NCI-H2171 treated with DMSO at 0.1 percent for 48 hours (cell line): Measurements from ENCODE around the gene ZNF445.
"Not testable (repeated sequence)": the region's sequence is repeated elsewhere in the genome, so short reads cannot be mapped to it uniquely, and the experiment has no call there.

Experiments
- DNase-seq: peaks from one replicate; lab custom pipeline; 2025; lab: John Stamatoyannopoulos, UW

Gene ZNF445

DNA sequence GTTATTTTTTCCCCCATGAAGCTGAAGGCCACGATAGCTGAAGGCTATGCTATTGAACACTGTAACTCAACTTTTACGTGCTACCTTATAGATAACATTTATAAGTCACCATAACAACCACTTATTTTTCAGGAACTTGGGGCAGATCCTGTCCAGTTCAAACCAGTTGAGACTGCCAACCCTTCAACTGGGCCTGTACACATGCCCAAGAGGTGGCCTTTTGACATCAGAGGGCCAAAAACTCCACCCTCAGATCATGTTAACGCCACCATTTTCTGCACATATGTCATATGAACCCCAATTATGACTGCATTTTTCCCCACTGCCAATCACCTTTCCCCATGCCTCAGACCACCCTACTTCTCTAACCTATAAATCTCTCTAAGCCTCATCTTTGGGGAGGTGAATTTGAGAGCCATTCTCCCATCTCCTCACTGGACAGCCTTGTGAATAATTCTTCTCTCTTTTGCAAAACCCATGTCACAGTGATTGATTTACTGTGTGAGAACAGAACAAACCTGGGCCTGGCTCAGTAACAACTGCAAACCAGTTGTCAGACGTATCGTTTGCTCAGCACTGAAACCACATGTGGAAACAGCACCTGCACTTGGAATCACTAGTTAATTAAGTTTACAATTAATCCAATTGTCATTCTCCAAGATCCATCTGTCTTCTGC lies 42.5 kb downstream of the ZNF445 start:
- no peak for DNase-seq

DNA sequence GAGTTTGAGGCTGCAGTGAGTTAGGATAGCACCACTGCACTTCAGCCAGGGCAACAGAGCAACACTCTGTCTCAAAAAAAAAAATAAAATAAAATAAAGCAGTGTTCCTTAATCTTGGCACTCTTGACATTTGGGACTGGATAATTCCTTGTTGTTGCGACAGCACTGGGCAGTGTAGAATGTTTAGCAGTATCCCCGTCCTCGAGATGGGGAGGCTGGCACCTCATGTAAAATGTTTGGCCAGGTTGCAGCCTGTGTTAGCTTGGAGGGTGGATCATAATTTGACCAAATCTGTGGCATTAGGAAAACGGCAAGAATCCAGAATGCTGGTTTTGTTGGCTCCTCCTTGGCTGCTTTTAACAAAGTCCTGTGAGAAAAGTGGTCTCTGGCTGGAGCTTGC lies 47.0 kb downstream of the ZNF445 start:
- DNase-seq = no peak

DNA sequence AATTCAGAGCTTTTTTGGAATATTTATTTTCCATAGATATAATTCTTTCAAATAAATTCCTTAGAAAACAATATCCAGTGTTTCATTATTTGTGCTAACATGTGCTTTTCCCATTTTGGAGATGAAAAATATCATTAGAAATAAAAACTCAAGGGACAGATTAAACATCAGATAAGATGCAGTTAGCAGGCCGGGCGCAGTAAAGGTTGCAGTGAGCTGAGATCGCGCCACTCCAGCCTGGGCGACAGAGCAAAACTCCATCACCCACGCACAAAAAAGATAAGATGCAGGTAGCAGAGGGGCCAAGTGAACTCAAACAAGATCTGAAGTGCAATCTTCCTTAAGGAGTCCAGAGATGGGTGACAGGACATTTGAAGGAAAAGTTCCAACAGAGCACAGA lies 48.0 kb downstream of the ZNF445 start:
- DNase-seq = no peak

DNA sequence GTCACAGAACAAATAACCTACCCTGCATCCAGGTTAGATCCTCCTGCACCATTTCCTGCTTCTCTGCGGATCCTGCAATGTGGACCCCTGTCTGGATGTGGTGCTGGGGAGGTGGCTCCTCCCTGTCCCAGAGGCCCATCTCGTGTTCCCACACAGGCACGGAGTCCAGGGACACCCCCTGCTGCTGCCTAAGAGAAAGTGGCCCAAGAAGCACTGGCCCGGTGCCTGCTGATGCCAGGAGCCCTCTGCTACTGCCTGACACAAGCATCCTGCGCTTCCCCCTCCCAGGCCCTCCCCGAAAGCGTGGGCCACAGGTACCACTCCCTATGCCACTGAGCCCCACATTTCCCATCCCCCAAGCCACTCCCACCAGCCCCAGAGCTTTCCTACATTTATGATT lies 48.6 kb downstream of the ZNF445 start:
- DNase-seq = no peak

DNA sequence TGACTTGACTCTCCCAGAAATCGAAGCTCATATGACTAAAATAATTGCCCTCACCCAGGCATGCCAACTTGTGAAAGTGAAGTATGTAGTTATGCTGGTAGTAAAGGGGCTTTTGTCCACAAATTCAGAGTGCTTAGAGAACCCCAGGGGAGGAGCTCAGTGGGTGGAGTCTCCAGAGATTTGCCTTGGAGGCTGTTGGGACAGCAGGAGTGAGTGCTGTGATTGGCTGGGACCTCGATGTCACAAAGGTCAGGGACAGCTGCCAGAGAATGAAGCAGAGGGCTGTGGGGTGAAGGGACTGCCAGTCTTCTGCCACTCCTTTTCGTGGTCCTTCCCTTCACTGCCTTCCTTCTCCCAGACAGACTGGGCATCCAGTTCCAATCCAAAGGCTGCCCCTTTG lies 49.8 kb downstream of the ZNF445 start:
- no peak for DNase-seq

DNA sequence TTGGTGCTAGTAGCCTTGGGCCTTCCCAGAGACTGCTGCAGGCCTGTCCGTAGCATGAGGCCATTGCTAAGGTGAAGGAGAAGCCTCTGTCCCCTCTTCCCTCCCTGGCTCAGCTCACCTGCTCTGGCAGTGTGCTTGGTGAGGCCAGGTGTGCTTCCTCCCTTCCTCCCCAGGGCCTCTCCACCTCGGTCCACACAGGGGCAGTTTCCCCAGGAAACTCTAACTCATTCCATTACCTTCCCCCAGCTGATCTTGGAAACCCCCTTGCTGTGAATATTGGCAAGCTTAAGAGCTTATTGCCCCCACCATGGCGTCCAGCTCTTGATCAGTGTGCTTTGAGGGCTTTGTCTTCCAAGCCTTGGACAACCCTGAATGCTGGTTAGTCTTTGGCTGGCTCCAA lies 52.7 kb downstream of the ZNF445 start:
- DNase-seq = no peak

DNA sequence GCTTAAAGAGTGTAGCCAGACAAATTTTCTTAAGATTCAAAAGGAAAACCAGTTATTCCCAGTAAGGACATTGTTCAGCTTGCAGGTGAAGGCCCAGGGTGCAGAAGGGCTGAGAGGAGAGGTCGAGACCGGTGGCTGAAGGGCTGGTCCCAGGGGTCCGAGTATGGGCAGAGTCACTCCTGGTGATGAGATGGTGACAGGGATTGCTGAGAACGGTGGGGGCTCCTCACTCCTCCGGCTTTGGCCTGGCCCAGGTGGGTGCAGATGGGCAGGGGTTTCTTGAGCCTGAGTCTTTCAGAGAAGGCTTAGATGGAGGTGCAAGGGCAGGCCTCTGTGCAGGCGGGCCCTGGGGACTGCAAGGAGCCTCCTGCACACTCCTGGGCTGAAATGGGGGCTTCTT lies 56.2 kb downstream of the ZNF445 start:
- no peak for DNase-seq

DNA sequence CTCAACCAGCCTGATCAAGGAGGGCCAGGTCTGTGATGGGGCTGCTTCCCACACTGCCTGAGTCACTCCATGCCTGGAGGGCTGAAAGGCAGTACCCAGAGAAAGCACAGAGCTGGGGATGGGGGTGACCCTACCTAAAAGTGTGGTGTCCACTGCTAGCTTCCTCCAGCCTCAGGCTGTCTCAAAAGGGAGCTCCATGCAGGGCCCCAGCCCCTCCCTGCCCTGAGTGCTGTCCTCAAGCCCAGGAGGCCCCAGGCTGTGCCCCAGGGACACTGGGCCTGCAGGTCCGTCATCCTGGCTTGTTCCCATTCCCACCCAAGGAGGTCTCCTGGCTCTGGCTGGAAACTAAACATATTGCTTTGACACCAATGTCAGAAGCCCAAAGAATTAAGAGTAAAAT lies 56.8 kb downstream of the ZNF445 start:
- DNase-seq = no peak

DNA sequence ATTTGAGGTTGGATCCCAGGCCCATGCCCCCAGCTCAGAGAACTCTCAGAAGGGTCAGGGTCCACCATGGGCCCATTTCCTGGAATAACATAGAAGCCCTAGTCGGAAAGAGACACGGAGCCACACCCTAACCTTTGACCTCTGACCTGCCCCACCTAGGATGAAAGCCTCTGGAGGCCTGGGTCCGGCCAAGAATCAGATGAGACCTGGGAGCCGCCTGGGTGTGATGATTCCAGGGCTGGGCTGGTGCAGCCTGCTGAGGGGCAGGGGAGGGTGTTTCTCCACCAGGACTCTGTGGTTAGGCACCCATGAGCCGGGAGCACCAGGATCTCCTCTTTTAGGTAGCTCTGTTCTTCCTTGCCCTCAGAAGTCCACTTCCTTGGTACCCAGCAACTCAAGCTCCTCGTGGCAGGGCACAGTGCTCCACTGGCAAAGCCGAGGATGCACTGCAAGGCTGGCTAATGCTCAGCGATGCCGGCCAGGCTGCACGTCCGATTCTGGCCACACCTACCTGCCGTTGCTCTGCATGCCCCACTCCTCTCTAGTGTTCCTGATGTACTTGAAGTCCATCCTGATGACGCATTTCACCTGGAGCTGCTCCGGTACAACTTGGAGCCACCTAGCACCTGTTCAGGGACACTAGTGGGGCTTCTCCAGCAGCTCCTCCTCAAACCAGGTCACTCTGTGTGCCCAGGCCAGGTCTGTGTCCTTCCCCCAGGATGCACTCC lies 57.4 kb downstream of the ZNF445 start:
- no peak for DNase-seq

DNA sequence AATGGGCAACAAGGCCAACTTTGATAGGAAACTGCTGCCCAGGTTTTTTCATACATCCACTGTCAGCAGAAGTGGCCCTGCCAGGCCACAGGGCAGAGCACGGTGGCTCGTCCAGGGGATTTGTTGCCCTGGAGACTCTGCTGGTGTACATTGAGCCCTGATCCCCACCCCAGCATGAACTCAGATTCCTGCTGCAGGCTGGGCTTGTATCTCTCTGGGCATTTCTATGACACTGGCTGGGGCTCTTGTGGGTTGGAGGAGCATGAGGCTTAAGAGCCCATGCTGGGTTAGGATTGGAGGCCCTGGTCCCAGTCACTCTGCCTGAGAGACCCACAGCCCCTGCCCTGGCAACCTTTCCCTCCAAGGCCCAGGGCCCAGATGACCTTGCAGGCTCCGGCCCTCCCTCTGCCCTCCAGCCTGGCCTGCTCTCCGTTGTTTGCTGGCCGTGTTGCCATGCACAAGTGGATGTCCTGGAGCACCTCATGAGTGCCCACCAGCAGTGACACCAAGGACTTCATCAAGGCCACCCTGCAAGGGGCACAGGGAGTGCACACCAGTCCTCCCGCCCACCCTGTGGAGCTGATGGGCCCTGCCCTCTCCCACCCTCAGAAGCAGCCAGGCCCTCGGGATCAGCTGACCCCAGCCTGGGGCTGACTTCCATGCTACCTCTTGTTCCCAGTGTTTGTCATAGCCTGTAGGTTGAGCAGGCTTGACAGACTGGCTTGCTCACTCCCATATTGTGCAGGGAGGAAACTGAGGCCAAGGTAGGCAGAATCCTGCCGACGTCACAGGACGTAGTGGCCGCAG lies 58.2 kb downstream of the ZNF445 start:
- DNase-seq = no peak

DNA sequence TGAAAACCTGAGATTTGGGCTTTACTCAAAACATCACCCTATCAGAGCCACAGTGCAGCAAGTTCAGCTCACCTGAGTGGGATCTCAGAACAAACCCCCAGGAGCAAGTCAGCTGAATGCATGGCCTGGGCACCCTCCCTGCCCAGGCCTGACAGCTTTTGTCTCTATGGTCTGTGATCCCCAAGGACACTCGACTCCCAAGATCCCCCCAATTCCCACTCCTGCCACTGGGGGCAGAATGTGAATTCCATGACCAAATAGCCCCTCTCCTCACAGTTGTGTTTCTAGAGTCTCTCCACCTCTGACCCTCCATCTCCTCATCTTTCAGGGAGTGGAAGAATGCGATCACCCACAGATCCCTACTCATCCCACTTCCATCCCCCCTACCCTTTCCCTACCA lies 58.9 kb downstream of the ZNF445 start:
- no peak for DNase-seq

DNA sequence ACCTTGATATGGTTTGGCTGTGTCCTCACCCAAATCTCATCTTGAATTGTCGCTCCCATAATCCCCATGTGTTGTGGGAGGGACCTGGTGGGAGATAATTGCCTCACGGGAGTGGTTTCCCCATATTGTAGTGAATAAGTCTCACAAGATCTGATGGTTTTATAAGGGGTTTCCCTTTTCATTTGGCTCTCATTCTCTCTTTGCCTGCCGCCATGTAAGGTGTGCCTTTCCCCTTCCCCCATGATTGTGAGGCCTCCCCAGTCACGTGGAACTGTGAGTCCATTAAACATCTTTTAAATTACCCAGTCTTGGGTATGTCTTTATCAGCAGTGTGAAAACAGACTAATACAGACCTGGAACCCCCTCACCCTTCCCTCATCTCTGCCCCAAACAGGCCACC lies 59.4 kb downstream of the ZNF445 start:
- not testable (repeated sequence) for DNase-seq

DNA sequence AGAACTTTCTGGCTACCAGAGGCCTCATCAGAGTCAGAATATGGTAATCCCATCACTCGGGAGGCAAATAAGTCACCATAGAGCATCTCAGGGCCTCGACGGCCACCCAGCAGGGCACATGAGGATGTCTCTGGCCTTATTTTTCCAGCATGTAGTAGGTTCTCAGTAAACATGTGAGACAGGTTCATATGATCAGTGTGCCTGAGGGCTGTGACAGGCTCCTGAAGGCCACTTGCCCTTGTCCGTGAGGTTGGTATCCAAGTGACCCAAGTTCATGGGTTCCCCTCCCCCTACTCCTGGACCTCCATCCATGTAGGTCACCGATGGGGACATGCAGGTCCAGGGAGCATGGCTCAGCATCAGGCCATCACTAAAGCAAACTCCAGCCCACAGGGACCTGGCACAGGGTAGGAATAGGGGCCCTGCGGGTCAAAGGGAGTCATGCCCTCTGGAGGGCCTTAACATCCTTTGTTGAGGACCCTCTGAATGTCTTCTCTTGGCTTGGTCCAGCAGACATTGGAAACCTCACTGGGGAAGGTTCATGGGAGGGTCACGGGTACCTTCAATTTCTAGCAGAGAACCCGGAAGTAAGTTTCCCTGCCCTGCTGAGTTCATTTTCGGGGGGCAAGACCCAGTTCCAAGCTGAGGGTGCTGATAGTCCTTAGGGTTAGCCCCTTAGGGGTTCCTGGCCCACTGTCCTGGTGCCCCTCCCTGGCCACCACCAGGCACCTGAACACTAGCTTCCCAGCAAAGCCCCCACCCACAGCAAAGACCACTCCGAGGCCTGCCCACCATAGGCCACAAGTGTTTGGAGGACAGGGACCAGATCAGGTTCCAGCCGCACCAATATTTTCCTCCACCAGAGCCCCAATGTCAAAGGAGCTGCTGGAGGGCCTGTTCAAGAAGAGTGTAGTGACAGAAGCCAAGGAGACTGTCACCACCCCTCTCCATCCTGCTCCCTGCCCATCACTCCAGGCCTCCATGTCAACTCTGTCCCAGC lies 61.1 kb downstream of the ZNF445 start:
- no peak for DNase-seq

DNA sequence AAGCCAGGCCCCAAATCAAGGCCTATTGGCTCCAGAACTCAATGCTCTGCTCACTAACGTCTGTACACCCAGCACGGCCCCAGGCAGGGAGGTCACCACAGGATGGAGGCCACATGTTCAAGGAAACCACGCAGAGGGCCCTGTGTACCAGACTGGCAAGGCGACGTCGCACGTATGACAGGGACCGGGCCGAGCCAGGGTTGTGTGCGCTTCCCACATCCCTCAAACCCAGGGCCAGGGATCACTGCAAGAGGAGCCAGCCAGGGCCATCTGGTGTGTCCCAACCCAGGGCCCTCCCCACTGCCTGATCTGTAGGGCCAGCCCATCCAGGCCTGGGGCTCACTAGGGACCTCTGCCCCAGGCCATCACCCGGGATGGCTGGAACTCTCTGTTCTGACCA lies 62.0 kb downstream of the ZNF445 start:
- no peak for DNase-seq

DNA sequence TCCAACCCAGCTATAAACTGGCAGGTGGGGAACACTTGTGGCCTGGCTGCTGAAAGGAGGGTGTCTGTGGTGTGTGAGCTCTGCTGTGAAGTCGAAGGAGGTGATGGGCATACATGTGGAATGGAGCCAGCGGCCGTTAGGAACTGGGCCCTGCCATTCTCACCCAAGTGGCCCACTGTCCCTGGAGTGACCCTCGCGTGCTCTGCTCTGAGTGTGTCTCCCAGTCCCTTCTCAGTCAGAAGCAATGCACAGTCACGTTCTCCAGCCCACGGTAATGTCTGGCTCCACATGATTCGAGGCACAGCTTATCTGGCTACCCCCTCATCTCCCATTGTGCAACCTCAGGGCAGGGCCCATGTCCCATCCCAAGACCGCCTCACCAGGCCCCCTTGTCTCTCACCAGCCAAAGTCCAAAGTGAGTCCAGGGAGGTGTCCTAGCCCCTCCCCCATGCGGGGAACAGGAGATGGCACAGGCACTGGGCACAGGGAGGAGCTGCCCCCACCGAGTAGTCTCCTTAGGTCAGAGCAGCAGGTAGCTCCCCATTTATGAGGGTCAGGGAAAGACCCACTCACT lies 62.9 kb downstream of the ZNF445 start:
- DNase-seq = no peak

DNA sequence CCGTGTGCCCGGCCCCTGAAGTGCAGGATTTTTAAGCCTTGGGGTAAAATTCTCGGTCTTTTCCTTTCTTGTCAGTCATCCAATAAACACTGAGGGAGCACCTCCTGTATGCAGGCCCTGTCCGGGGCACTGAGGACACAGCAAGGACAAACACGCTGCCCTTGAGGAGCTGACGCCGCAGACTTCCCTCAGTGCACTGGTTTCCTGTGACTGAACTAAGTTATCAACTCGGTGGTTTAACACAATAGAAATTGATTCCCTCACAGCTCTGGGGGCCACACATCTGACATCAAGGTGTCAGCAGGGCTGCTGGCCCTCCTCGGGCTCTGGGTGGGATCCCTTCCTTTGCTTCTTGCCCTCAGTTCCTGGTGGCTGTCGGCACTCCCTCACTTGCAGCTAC lies 65.1 kb downstream of the ZNF445 start:
- no peak for DNase-seq

DNA sequence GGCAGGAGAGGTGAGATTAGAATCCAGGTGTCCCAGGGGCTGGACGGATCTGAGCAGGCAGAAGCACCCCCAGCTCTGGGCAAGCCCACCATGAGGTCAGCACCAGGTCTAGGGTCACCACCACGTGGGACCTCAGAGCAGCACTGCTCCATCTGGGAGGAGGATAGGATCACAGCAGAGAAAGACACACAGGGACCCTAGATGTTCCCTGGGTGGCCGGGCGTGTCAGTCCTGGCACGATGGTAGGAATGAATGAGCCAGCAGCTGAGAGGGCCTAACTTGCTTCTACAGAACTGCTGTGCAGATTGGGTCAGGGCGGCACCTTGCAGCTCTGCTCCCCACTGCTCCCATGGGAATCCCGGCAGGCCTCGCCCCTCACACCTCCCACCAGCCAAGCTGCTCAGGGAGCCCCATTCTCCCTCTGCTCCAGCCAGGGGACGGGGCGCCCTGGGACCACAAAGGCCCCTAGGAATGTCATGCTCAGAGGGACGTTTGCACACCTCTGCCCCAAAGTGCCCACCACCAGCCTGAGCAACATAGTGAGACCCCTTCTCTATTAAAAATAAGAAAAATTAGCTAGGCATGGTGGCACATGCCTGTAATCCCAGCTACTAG lies 66.3 kb downstream of the ZNF445 start:
- no peak for DNase-seq

DNA sequence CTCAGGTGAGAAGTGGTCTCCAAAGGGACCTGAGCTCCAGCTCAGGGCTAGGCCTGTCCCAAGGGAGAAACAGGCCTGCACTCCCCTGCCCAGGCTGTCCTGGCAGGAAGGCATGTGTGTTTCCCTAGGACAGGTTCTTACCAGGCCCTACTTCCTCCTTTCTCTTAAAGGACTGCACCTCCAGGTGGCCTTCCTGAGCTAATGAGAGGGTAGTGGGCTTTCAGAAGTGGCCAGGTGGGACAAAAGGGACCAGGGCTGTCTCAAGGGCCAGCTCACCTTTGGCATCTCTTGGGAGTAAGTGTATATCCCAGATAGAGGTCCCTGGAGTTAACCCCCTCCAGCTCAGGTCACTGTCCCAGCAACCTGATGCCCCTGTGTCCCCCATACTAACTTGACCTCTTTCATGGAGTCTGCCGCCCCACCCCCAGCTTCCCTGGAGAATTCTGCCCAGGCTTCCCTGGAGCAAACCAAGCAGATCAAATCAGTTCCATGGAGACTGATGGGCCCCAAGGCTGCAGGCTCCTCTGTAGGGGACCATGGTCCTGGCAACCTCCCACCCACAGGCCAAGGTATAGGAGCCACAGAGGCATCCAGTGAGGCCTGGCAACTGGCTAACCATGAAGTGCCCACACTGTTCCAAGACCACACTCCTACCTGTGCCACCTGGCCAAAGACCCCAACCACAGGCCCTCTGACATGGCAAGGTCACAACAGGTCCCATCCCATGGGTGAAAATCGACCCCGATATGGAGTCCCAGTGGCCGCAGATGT lies 67.6 kb downstream of the ZNF445 start:
- DNase-seq = no peak

DNA sequence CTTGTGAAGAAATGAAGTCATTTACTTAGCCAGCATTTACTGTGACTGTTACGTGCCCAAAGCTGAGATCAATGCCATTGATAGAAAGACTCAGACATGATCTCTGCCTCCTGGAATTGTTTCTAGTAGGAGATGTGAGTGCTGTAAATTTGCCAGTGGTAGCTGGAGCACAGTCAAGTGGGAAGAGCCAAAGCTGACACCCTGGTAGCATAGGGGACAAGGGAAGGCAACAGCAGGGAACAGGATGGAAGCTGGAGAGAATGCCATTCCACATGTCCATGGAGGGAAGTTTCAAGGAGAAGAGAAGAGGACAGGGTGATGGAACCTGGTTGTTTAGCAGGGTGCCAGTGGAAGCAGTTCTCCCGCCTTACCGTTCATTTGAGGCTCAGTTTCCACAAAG lies 74.9 kb downstream of the ZNF445 start:
- DNase-seq = no peak

DNA sequence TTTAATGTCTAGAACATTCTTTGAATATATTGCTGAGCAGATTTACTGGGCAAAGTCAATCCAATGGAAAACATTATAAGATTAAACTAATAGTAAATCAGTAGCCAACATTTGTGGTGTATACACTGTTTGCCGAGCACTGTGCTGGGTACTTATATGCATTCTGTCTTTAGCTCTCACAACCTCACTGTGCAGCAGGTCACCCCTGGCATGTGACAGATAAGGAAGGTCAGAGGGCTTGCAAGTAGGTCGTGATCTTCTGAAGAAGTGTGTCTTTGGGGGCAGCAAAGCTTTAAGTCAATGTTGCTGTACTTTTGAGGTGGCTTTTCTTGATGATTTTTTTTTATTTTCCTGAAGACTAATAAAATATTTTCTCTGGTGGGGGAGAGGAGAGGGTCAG lies 76.7 kb downstream of the ZNF445 start:
- DNase-seq = no peak
